HG03095 (cell line): Measurements from ENCODE around the gene EML6.

Source experiments
- ATAC-seq: cut with Tn5 transposase; IDR thresholded peaks from one replicate; pipeline ENCODE4 v1.9.1; 2021; ENCODE audit warnings: moderate library complexity; ENCODE audit not compliant: unreplicated experiment

Gene EML6

GRCh38 chr2:54755641-54756326 lies 32.3 kb downstream of the EML6 start:
- peak; percentile 63 for ATAC-seq

GRCh38 chr2:54757500-54757899 lies 34.0 kb downstream of the EML6 start:
- peak; percentile 43 for ATAC-seq

GRCh38 chr2:54758951-54759350 lies 35.5 kb downstream of the EML6 start:
- ATAC-seq: no peak

- no peak for ATAC-seq
Observed at GRCh38 chr2:54760310-54760709, 36.8 kb downstream of the EML6 start.

GRCh38 chr2:54763636-54764291 lies 40.3 kb downstream of the EML6 start:
- no peak for ATAC-seq

GRCh38 chr2:54767921-54768320 lies 44.5 kb downstream of the EML6 start:
- ATAC-seq: no peak

- no peak for ATAC-seq
Observed at GRCh38 chr2:54768772-54769428, 45.4 kb downstream of the EML6 start.

GRCh38 chr2:54770211-54770610 lies 46.7 kb downstream of the EML6 start:
- ATAC-seq: no peak

- ATAC-seq: no peak
Observed at GRCh38 chr2:54770676-54771075, 47.2 kb downstream of the EML6 start.

GRCh38 chr2:54771166-54771885 lies 47.9 kb downstream of the EML6 start:
- no peak for ATAC-seq

GRCh38 chr2:54772110-54772509 lies 48.6 kb downstream of the EML6 start:
- ATAC-seq: no peak

- no peak for ATAC-seq
Observed at GRCh38 chr2:54772531-54772930, 49.1 kb downstream of the EML6 start.

GRCh38 chr2:54773233-54773632 lies 49.8 kb downstream of the EML6 start:
- no peak for ATAC-seq

- ATAC-seq: no peak
Observed at GRCh38 chr2:54773838-54774237, 50.4 kb downstream of the EML6 start.

- ATAC-seq: no peak
Observed at GRCh38 chr2:54775710-54776109, 52.2 kb downstream of the EML6 start.

GRCh38 chr2:54776494-54776893 lies 53.0 kb downstream of the EML6 start:
- ATAC-seq: no peak

- ATAC-seq: no peak
Observed at GRCh38 chr2:54783349-54783748, 59.9 kb downstream of the EML6 start.

GRCh38 chr2:54787270-54787669 lies 63.8 kb downstream of the EML6 start:
- ATAC-seq: no peak

GRCh38 chr2:54787755-54788366 lies 64.4 kb downstream of the EML6 start:
- no peak for ATAC-seq

GRCh38 chr2:54789878-54790277 lies 66.4 kb downstream of the EML6 start:
- ATAC-seq: no peak

- ATAC-seq: no peak
Observed at GRCh38 chr2:54791831-54792230, 68.4 kb downstream of the EML6 start.
